ENCODE measurements around the gene INPP4B. TPM values are rescaled to one million over a fixed set of nuclear protein-coding genes. Genes with fewer than 3 reads are reported as not detected.

The INPP4B gene
- total and polyA plus RNA-seq, 2 of the 4 experiments (the other 2 are of a cell fraction) = 1.8 to 14.0 TPM

DNA sequence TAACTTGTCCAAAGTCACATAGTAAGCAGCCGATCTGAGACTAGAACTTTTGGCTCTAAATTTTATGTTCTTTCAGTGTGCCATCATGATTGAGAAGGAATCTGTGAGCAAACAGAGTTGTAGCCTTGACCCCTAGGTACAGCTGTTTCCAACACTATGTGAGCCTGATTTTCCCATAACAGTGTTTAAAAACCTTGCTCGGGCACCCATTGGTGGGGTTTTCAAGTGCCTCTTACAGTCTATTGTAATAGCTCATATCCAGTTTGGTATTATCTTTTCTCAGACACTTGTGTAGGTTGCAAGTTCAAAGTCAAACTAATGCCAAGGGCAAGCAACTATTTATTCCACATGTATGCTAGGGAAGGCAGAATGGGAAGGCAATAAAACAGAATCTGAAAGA is 467.9 kb downstream of the INPP4B start (continued):
- no peak for TF ChIP-seq BHLHE40 (IDR thresholded peaks at IDR 0.05; ENCODE audit: low read depth, low read length)
- TF ChIP-seq, protein P1, sequence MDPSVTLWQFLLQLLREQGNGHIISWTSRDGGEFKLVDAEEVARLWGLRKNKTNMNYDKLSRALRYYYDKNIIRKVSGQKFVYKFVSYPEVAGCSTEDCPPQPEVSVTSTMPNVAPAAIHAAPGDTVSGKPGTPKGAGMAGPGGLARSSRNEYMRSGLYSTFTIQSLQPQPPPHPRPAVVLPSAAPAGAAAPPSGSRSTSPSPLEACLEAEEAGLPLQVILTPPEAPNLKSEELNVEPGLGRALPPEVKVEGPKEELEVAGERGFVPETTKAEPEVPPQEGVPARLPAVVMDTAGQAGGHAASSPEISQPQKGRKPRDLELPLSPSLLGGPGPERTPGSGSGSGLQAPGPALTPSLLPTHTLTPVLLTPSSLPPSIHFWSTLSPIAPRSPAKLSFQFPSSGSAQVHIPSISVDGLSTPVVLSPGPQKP (IDR thresholded peaks at IDR 0.05; ENCODE audit: borderline replicate concordance, low read depth, low read length) = no peak

DNA sequence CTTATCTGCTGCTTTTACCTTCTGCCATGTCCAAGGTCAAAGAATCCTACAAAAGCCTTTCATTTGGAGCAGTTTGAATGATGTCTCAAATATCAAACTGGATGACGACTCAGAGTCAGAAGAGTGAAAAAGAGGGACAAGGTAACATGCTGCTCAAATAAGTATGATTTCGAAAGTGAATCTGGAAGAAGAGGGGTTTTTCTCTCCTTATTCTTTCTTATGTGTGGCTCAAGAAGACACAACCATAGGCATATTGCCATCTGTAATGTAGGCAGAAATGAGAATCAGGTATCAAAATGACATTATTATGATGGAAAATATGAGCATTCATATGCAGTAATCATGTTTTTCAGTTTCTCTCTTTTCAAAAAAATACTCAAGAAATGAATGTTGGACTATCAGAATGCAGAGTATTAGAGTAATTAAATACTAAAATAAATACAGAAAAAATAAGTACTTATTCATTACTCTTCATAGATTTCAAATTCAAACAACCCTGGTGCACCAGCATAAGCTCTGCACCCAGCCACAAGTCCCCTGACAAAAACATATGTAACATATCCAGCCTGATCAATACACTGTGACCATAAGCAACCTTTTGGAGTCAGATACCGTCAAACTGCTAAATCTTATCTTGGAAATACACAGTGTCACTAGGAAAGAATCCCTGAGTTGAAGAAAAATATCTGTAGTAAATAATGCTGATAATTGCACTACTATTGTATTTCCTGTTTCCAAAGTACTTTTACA is 468.6 kb downstream of the INPP4B start:
- no peak overlapping the region; the same call in 1 of the 2 replicates for H3K9ac ChIP-seq (ENCODE audit: low read depth, low read length)
- no CpG with 5 or more reads among the region's 3 CpGs for WGBS, 2 experiments (ENCODE audit: extremely low coverage in 2 of 2, insufficient read length in 1 of 2)
- H3K79me1 ChIP-seq (ENCODE audit: low read depth in 1 of 2, low read length in 2 of 2) = peaks cover 0 to 8% of the 10 kb centered on the region in 2 experiments; a peak in 2 of 4 replicates
- dilution Hi-C loops (cut with HindIII; ENCODE audit: low sequenced_read_pairs, unreplicated experiment) = no loop called here
- H3K36me3 ChIP-seq (ENCODE audit: control insufficient read depth, insufficient read depth, low read length) = no peaks in the 10 kb centered on the region
- H3K9me1 ChIP-seq (ENCODE audit: insufficient read depth, low read length) = peaks cover 5% of the 10 kb centered on the region
- peak overlapping the region; percentile 78 for H4K91ac ChIP-seq (ENCODE audit: insufficient read depth, low read depth, low read length)
- peak overlapping the region; percentile 73 to 86; a peak in 2 of 4 replicates for H4K8ac ChIP-seq (ENCODE audit: low read depth in 2 of 2, low read length in 2 of 2)
- peak overlapping the region; percentile 78 for H3K4ac ChIP-seq (ENCODE audit: low read depth, low read length)
- DNase-seq = no peak
- H4K5ac ChIP-seq (ENCODE audit: low read depth, low read length) = peak overlapping the region; percentile 82; the same call in 1 of the 2 replicates
- peak overlapping the region; percentile 87 for H2BK5ac ChIP-seq (ENCODE audit: low read depth, low read length, poor library complexity, severe bottlenecking)
- ChIA-PET CTCF (interaction anchor here (0.7 kb wide), 1 partner anchor 24 kb away, joined by 3 read pairs; no protein-coding TSS in a partner anchor), POLR2A (ENCODE audit: unreplicated experiment) (no interaction called here)
- H2AFZ ChIP-seq (replicated peaks; ENCODE audit: low read length, poor library complexity) = no peak overlapping the region
- H2AK5ac ChIP-seq (ENCODE audit: low read depth, low read length) = peak overlapping the region; percentile 68; the same call in 1 of the 2 replicates
- peak overlapping the region; percentile 79; the same call in 1 of the 2 replicates for H3K18ac ChIP-seq (ENCODE audit: low read depth, low read length)
- no peak overlapping the region for H3K4me3 ChIP-seq (ENCODE audit: insufficient read depth, low read depth, low read length)
- BruUV-seq (replicated peaks) = no TSS peak
- H3K27me3 ChIP-seq (ENCODE audit: control insufficient read depth, insufficient read depth, low read length) = no peaks in the 10 kb centered on the region
- peak overlapping the region; percentile 73; the same call in 2 of the 3 replicates for H2BK15ac ChIP-seq (ENCODE audit: low read depth, low read length)
- 0 out of 2 replicates have a peak overlapping the region, but pooled peaks have one; percentile 57 for H3K23ac ChIP-seq (ENCODE audit: low read depth, low read length)
- no peak overlapping the region for H3K27ac ChIP-seq (ENCODE audit: insufficient read depth, low read length)
- intact Hi-C loops (cut with micrococcal nuclease) = loop anchor here (2.0 kb wide), 1 partner anchor 27 kb away; no protein-coding TSS in a partner anchor
- no peak overlapping the region for H3K4me2 ChIP-seq (ENCODE audit: low read depth, low read length)
- peak overlapping the region; percentile 64 for H2BK20ac ChIP-seq (ENCODE audit: low read depth, low read length)
- no peak overlapping the region; the same call in 1 of the 2 replicates for H3K56ac ChIP-seq (ENCODE audit: extremely low read depth, insufficient read depth, low read length)
- no peak overlapping the region for H2AK9ac ChIP-seq (replicated peaks; ENCODE audit: low read depth, low read length, poor library complexity)
- peak overlapping the region; percentile 61 for H3K14ac ChIP-seq (replicated peaks; ENCODE audit: low read depth, low read length)
- H3K4me1 ChIP-seq (ENCODE audit: control insufficient read depth, insufficient read depth, low read length) = peaks cover 9% of the 10 kb centered on the region
- no peaks in the 10 kb centered on the region for H4K20me1 ChIP-seq (ENCODE audit: insufficient read depth, low read length)
- H2BK120ac ChIP-seq (ENCODE audit: low read depth, low read length) = peak overlapping the region; percentile 80
- in situ Hi-C loops (cut with MboI; ENCODE audit: low sequenced_read_pairs) = no loop called here
- no peak for ATAC-seq (ENCODE audit: low read depth)
- H3K9me3 ChIP-seq (ENCODE audit: control insufficient read depth, insufficient read depth, low read length) = no peaks in the 10 kb centered on the region
- no peak for TF ChIP-seq SMC3 (IDR thresholded peaks at IDR 0.05; ENCODE audit: low read depth, low read length)
- no peak for TF ChIP-seq RAD21 (IDR thresholded peaks at IDR 0.05; ENCODE audit: low read length)
- no peak for TF ChIP-seq CHD1 (IDR thresholded peaks at IDR 0.05; ENCODE audit: low read depth, low read length)
- no peak for TF ChIP-seq POLR2A (IDR thresholded peaks at IDR 0.05; ENCODE audit: low read depth, low read length)
- no peak for TF ChIP-seq BHLHE40 (IDR thresholded peaks at IDR 0.05; ENCODE audit: low read depth, low read length)
- no peak for TF ChIP-seq MAZ (IDR thresholded peaks at IDR 0.05; ENCODE audit: borderline replicate concordance, low read depth, low read length)
- TF ChIP-seq, protein P1 (IDR thresholded peaks at IDR 0.05; ENCODE audit: borderline replicate concordance, low read depth, low read length) = no peak
- TF ChIP-seq MXI1 (IDR thresholded peaks at IDR 0.05; ENCODE audit: borderline replicate concordance, low read depth, low read length) = no peak
- TF ChIP-seq, protein P2, sequence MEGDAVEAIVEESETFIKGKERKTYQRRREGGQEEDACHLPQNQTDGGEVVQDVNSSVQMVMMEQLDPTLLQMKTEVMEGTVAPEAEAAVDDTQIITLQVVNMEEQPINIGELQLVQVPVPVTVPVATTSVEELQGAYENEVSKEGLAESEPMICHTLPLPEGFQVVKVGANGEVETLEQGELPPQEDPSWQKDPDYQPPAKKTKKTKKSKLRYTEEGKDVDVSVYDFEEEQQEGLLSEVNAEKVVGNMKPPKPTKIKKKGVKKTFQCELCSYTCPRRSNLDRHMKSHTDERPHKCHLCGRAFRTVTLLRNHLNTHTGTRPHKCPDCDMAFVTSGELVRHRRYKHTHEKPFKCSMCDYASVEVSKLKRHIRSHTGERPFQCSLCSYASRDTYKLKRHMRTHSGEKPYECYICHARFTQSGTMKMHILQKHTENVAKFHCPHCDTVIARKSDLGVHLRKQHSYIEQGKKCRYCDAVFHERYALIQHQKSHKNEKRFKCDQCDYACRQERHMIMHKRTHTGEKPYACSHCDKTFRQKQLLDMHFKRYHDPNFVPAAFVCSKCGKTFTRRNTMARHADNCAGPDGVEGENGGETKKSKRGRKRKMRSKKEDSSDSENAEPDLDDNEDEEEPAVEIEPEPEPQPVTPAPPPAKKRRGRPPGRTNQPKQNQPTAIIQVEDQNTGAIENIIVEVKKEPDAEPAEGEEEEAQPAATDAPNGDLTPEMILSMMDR (conservative IDR thresholded peaks at IDR 0.05; ENCODE audit: low read depth, low read length) = no peak
- no peak for TF ChIP-seq RFX5 (IDR thresholded peaks at IDR 0.05; ENCODE audit: low read depth, low read length)
